Measurements from ENCODE around the gene MAP2K1. TPM values are rescaled to one million over a fixed set of nuclear protein-coding genes. Genes with fewer than 3 reads are reported as not detected.

The MAP2K1 gene
- total and polyA plus RNA-seq, 9 of the 15 experiments (the other 6 are each of a cell fraction or from before 2014, with no cell fraction given), result 7.5 to 58.3 (median 30.0) TPM

- TF ChIP-seq NFE2L1 (tag; IDR thresholded peaks at IDR 0.05; ENCODE audit: borderline replicate concordance, low read depth) (no peak), NCOA6 (IDR thresholded peaks at IDR 0.05) (no peak), DIDO1 (tag; IDR thresholded peaks at IDR 0.05; ENCODE audit: low read depth) (peak; percentile 94), U2AF2 (optimal IDR thresholded peaks at IDR 0.05; ENCODE audit: low read depth, low read length) (no peak), ATF6 (CRISPR knock-in tag; IDR thresholded peaks at IDR 0.05) (no peak; the same call in 1 of the 2 replicates), ZNF134 (CRISPR knock-in tag; conservative IDR thresholded peaks at IDR 0.05) (no peak), ZNF239 (CRISPR knock-in tag; IDR thresholded peaks at IDR 0.05) (no peak), CEBPB (tag; IDR thresholded peaks at IDR 0.05) (no peak), IRF2 (CRISPR knock-in tag; IDR thresholded peaks at IDR 0.05) (no peak), RB1 (IDR thresholded peaks at IDR 0.05; ENCODE audit: low read depth) (peak; percentile 80), SUPT5H (IDR thresholded peaks at IDR 0.05) (peak; percentile 99), HES1 (IDR thresholded peaks at IDR 0.05; ENCODE audit: low read depth) (no peak), ZNF740 (CRISPR knock-in tag; IDR thresholded peaks at IDR 0.05) (no peak), ZNF740 (tag; IDR thresholded peaks at IDR 0.05) (no peak), KLF6 (CRISPR knock-in tag; IDR thresholded peaks at IDR 0.05; ENCODE audit: borderline replicate concordance) (peak; percentile 80; the same call in 1 of the 2 replicates), ZNF586 (CRISPR knock-in tag; conservative IDR thresholded peaks at IDR 0.05) (no peak), KAT7 (CRISPR knock-in tag; IDR thresholded peaks at IDR 0.05; ENCODE audit: borderline replicate concordance) (peak; percentile 66; the same call in 1 of the 2 replicates)
Measured at GRCh38 chr15:66504563-66505429, 118.1 kb downstream of the MAP2K1 start, which contains the start of the genes RPL4 and ZWILCH (continued).
